Body of pancreas (tissue), 4 donors: ENCODE data around the gene DNAJC7. TPM values are rescaled to one million over a fixed set of nuclear protein-coding genes. Genes with fewer than 3 reads are reported as not detected.

ENCODE experiments used
- ATAC-seq: fragments of 150-250 bp; one replicate; pipeline ENCODE4 v1.9.1; 2016
- DNase-seq, 4 donors: peaks; one replicate each; pipeline ENCODE4 v3.0.0-alpha.2; 2019
- H3K27ac ChIP-seq, 4 donors: fragments of 200-600 bp; sonication (generic); 1 replicate in 3 of 4; 2 replicates in 1 of 4; pipeline versions ENCODE4 v1.5.1 to v1.6.1; 2016 to 2019; ENCODE audit warnings: mild to moderate bottlenecking in 1 of 4, mixed read lengths in 1 of 4, moderate library complexity in 1 of 4
- H3K27me3 ChIP-seq, 2 donors: fragments of 200-600 bp; sonication (generic); one replicate each; pipeline ENCODE4 v1.6.0; 2016; ENCODE audit warnings: mild to moderate bottlenecking in 1 of 2
- H3K36me3 ChIP-seq, 2 donors: fragments of 200-600 bp; sonication (generic); replicated peaks in 1 of 2; 2 replicates each; pipeline ENCODE4 v1.5.1; 2016; ENCODE audit warnings: low read depth in 2 of 2; ENCODE audit not compliant: insufficient read depth in 1 of 2
- H3K4me1 ChIP-seq: fragments of 200-600 bp; sonication (generic); one replicate; pipeline ENCODE4 v1.6.0; 2016
- H3K4me3 ChIP-seq, 2 donors: fragments of 200-600 bp; sonication (generic); 1 replicate in 1 of 2; 2 replicates in 1 of 2; pipeline ENCODE4 v1.5.1; 2016 to 2019
- H3K9me3 ChIP-seq, 3 donors: fragments of 200-600 bp; sonication (generic); 1 replicate in 2 of 3; 2 replicates in 1 of 3; pipeline ENCODE4 v1.5.1; 2016
- CTCF ChIP-seq, 7 experiments: fragments of 450-650 bp in 4 of 7; fragments of 200-600 bp in 3 of 7; sonication (generic) in 3 of 7; IDR thresholded peaks; one replicate each; pipeline ENCODE4 v1.5.1; 2016 to 2019; ENCODE audit warnings: antibody characterized with exemption in 7 of 7
- POLR2A ChIP-seq, 3 donors: fragments of 450-650 bp; IDR thresholded peaks; one replicate each; pipeline ENCODE4 v1.6.1; 2016; ENCODE audit warnings: antibody characterized with exemption in 3 of 3, mild to moderate bottlenecking in 2 of 3
- WGBS, 2 donors: methylation state at CpG; one replicate each; pipeline ENCODE4 v1.1.5; 2017; 5-methylcytosine and 5-hydroxymethylcytosine counted together
- intact Hi-C: fragments of 100-400 bp; cut with DNase I; formaldehyde crosslinking; loops from one replicate; pipeline ENCODE4 v1.15.1; 2023
- total RNA-seq, 2 donors: library from RNA; depleted of rRNA; stranded (reverse); fragments of >200 nt; gene quantifications; one replicate each; pipeline ENCODE4 v1.1.0, GENCODE V29; 2016

Gene DNAJC7
- total RNA-seq, 2 donors from 2014 or later = 32.4 to 43.5 TPM

GRCh38 chr17:41930009-41930832, 87.0 kb downstream of the DNAJC7 start, which contains the start of gene ODAD4:
ODAD4 (plus strand) TSS chr17:41930617; CDS start chr17:41930724, 107 bp downstream.
- TF ChIP-seq CTCF (IDR thresholded peaks at IDR 0.05) = peak; percentile 27 to 92 (median 72)
- peak; percentile 49 to 87 (median 85) for TF ChIP-seq POLR2A (IDR thresholded peaks at IDR 0.05)
- Histone ChIP-seq H3K9me3 (no peaks in the 10 kb centered on the region), H3K36me3 (no peaks in the 10 kb centered on the region), H3K4me1 (peaks cover 11% of the 10 kb centered on the region), H3K27me3 (no peaks in the 10 kb centered on the region), H3K27ac (peak within 1 kb of the TSS; percentile 72 to 88 (median 78)), H3K4me3 (peak within 1 kb of the TSS; percentile 6 to 11)
- ATAC-seq (peak; percentile 99), DNase-seq (peak; percentile 97 to 99 (median 98))
- intact Hi-C loops = no loop called here
- WGBS, 2 donors = 0 to 1% methylated on average over 39 to 43 of the region's 43 CpGs

GRCh38 chr17:41928693-41929251, 88.5 kb downstream of the DNAJC7 start:
- 76 to 77% methylated on average over 6 of the region's 6 CpGs for WGBS, 2 donors
- no peak for ATAC-seq
- no peak overlapping the region for H3K27ac ChIP-seq

More at GRCh38 chr17:41928693-41929251, 88.5 kb downstream of the DNAJC7 start:
- peaks cover 11% of the 10 kb centered on the region for H3K4me1 ChIP-seq
- no peaks in the 10 kb centered on the region for H3K36me3 ChIP-seq
- TF ChIP-seq POLR2A (IDR thresholded peaks at IDR 0.05) = no peak
- no peaks in the 10 kb centered on the region for H3K9me3 ChIP-seq
- intact Hi-C loops = no loop called here
- no peak overlapping the region for H3K4me3 ChIP-seq
- DNase-seq = no peak
- H3K27me3 ChIP-seq = no peaks in the 10 kb centered on the region

Other genes starting within 250 kb of the DNAJC7 start
- gene JUP, start 230.7 kb downstream of the DNAJC7 start, total RNA-seq = 10 to 100 TPM; 67.9 to 85.4 TPM
- 10 to 100 TPM; 18.4 to 22.7 TPM for gene P3H4, start 205.5 kb downstream of the DNAJC7 start, total RNA-seq
- 10 to 100 TPM; 22.3 to 33.6 TPM for gene FKBP10, start 204.4 kb downstream of the DNAJC7 start, total RNA-seq
- 10 to 100 TPM; 43.1 to 46.5 TPM for gene NT5C3B, start 181.2 kb downstream of the DNAJC7 start, total RNA-seq
- not detected for gene KLHL10, start 179.6 kb downstream of the DNAJC7 start, total RNA-seq
- gene KLHL11, start 152.0 kb downstream of the DNAJC7 start, total RNA-seq = 10 to 100 TPM; 15.2 to 16.3 TPM
- 10 to 100 TPM; 39.2 to 59.0 TPM for gene ACLY, start 98.5 kb downstream of the DNAJC7 start, total RNA-seq
- under 1 TPM; 0.26 to 0.66 TPM for gene ODAD4, start 86.8 kb downstream of the DNAJC7 start, total RNA-seq
- gene CNP, start 50.6 kb downstream of the DNAJC7 start, total RNA-seq = 10 to 100 TPM; 36.3 to 70.2 TPM
- 10 to 100 TPM; 17.1 to 19.2 TPM for gene NKIRAS2, start 2.7 kb upstream of the DNAJC7 start, total RNA-seq
- 1 to 10 TPM; 1.6 to 4.4 TPM for gene C17orf113, start 33.2 kb upstream of the DNAJC7 start, total RNA-seq
- 1 to 10 TPM in 1 of 2 donors, not detected in 1; 1.3 TPM for gene ZNF385C, start 81.0 kb upstream of the DNAJC7 start, total RNA-seq
- gene DHX58, start 95.3 kb upstream of the DNAJC7 start, total RNA-seq = 10 to 100 TPM in 1 of 2 donors, 1 to 10 TPM in 1; 5.7 to 19.1 TPM
- 10 to 100 TPM; 50.6 to 58.7 TPM for gene KAT2A, start 103.9 kb upstream of the DNAJC7 start, total RNA-seq
- gene HSPB9, start 105.4 kb upstream of the DNAJC7 start, total RNA-seq = 1 to 10 TPM in 1 of 2 donors, not detected in 1; 1.8 TPM
- gene RAB5C, start 137.6 kb upstream of the DNAJC7 start, total RNA-seq = 10 to 100 TPM; 21.1 to 37.1 TPM
- gene KCNH4, start 163.7 kb upstream of the DNAJC7 start, total RNA-seq = not detected
- gene HCRT, start 168.0 kb upstream of the DNAJC7 start, total RNA-seq = not detected
- 10 to 100 TPM; 35.8 to 42.2 TPM for gene GHDC, start 177.1 kb upstream of the DNAJC7 start, total RNA-seq